OCI-LY1 (cell line): Measurements from ENCODE around the gene IL4R.

ENCODE experiments used
- CTCF ChIP-seq: fragments of 200-600 bp; sonication (generic), shearing (Covaris generic); IDR thresholded peaks from 2 replicates; pipeline ENCODE4 v1.5.1; 2017; ENCODE audit warnings: mild to moderate bottlenecking, antibody characterized with exemption, low read length, moderate library complexity, mixed read lengths
- EZH2 ChIP-seq: fragments of 200-600 bp; sonication (generic), shearing (Covaris generic); IDR thresholded peaks from 2 replicates; pipeline ENCODE4 v1.8.0; 2017; ENCODE audit warnings: borderline replicate concordance, mixed run types, mild to moderate bottlenecking, antibody characterized with exemption, low read length, moderate library complexity, mixed read lengths

GRCh38 chr16:27324851-27325301 is 11.1 kb downstream of the IL4R start:
- TF ChIP-seq CTCF (no peak), EZH2 (no peak)
